ENCODE measurements around the gene ARL5C. TPM values are rescaled to one million over a fixed set of nuclear protein-coding genes. Genes with fewer than 3 reads are reported as not detected.

ARL5C gene
- total RNA-seq, 1 donor from 2014 or later: not detected

DNA sequence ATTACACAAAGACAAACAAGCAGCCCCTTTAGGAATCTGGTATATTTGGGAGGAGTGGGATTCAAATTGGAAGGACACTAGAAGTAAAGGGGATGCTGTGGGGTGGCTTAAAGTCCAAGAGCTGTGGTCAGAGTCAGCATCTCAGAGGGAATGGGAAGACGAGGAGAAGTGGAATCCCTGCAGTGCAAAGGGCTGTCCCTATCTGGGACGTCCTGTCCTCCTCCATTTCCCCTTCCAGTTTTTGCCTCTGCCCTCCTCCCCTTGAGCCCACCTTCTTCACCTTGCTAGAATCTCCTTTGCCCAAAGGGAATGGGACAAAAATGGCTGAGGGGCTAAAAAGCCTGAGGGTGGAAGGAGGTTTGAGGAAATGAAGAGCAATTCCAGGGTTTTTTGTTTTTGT is 10.3 kb downstream of the ARL5C start:
- no peak overlapping the region for H3K4me3 Mint-ChIP-seq
- peaks cover 29% of the 10 kb centered on the region for H3K4me1 Mint-ChIP-seq (ENCODE audit: low read depth)
- peaks cover 28% of the 10 kb centered on the region for H3K27me3 Mint-ChIP-seq (ENCODE audit: insufficient read depth)
- DNase-seq (ENCODE audit: low spot score): no peak
- intact Hi-C loops (cut with micrococcal nuclease): no loop called here
- H3K27ac Mint-ChIP-seq: no peak overlapping the region
- no peaks in the 10 kb centered on the region for H3K36me3 Mint-ChIP-seq (ENCODE audit: low read depth)
- no peaks in the 10 kb centered on the region for H3K9me3 Mint-ChIP-seq

- Mint-ChIP-seq H3K36me3 (ENCODE audit: low read depth) (no peaks in the 10 kb centered on the region), H3K27ac (peak overlapping the region; percentile 98), H3K4me1 (ENCODE audit: low read depth) (peaks cover 29% of the 10 kb centered on the region), H3K4me3 (peak overlapping the region; percentile 98), H3K27me3 (ENCODE audit: insufficient read depth) (peaks cover 45% of the 10 kb centered on the region), H3K9me3 (no peaks in the 10 kb centered on the region)
- DNase-seq (ENCODE audit: low spot score): peak; percentile 88
- intact Hi-C loops (cut with micrococcal nuclease): loop anchor here (1.0 to 5.0 kb wide), 13 partner anchors 11 to 481 kb away; partner anchors contain the start of genes CACNB1, EPOP, PSMB3 and RPL19
Measured at GRCh38 chr17:39153599-39154051, 12.3 kb downstream of the ARL5C start.

DNA sequence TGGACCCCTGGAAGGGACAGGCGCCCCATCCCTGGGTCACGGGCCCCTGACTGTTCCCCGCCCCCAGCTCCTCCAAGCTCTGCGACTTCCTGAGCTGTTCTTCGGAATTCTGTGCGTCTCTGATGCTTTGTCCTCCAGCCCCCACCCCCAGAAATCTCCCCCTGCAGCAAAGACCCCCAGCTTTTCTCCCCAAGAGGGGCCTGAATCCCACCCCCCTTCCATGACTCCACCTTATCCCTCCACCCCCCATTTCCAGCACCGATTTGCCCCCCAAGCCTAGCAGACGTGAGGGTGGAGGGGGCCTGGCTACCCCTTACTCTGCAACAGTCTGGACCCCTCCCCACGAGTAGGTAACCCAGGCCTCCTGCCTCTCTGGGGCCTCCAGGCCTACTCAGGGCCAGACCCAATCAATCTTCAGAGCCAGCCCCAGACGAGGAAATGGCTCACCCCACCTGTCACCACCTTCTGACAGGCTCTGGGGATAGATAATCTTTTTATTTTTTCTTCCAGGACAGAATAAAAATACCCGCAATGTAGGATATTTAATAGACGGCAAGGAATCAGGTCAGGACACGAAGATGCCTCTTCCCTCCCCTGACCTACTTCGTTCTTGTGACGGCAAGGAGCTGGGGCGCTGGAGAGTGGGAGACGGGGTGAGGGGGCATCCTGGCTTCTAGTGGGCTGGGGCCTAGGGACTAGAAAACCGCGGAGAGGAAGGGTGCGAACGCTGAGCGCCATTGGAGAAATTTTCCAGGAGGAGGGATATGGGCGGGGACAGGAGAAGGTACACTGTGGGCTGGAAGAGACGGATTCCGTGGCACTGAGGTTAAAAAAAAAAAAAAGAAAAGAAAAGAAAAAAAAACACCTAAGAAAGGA is 13.8 kb downstream of the ARL5C start:
- Mint-ChIP-seq H3K9me3 (no peaks in the 10 kb centered on the region), H3K27ac (peak overlapping the region; percentile 30), H3K36me3 (ENCODE audit: low read depth) (no peaks in the 10 kb centered on the region), H3K27me3 (ENCODE audit: insufficient read depth) (peaks cover 53% of the 10 kb centered on the region), H3K4me3 (peak overlapping the region; percentile 98), H3K4me1 (ENCODE audit: low read depth) (peaks cover 29% of the 10 kb centered on the region)
- intact Hi-C loops (cut with micrococcal nuclease): loop anchor here (2.0 to 5.0 kb wide), 3 partner anchors 45 to 480 kb away; partner anchors contain the start of genes CACNB1 and EPOP
- DNase-seq (ENCODE audit: low spot score): no peak

GRCh38 chr17:39151150-39151942 is 14.6 kb downstream of the ARL5C start, which contains the start of gene PLXDC1:
TSS of gene PLXDC1 (minus strand) at chr17:39151637. CDS start at chr17:39151437, 200 bp downstream.
- DNase-seq (ENCODE audit: low spot score): no peak
- H3K36me3 Mint-ChIP-seq (ENCODE audit: low read depth): no peaks in the 10 kb centered on the region
- H3K4me3 Mint-ChIP-seq: peak within 1 kb of the TSS; percentile 98
- H3K4me1 Mint-ChIP-seq (ENCODE audit: low read depth): peaks cover 29% of the 10 kb centered on the region
- H3K9me3 Mint-ChIP-seq: no peaks in the 10 kb centered on the region
- intact Hi-C loops (cut with micrococcal nuclease): loop anchor here (5.0 kb wide), 1 partner anchor 479 kb away; the partner anchor contains the start of gene EPOP
- peaks cover 53% of the 10 kb centered on the region for H3K27me3 Mint-ChIP-seq (ENCODE audit: insufficient read depth)
- peak within 1 kb of the TSS; percentile 30 for H3K27ac Mint-ChIP-seq

- Mint-ChIP-seq H3K9me3 (no peaks in the 10 kb centered on the region), H3K4me1 (ENCODE audit: low read depth) (peaks cover 29% of the 10 kb centered on the region), H3K4me3 (peak overlapping the region; percentile 56), H3K27me3 (ENCODE audit: insufficient read depth) (peaks cover 53% of the 10 kb centered on the region), H3K27ac (no peak overlapping the region), H3K36me3 (ENCODE audit: low read depth) (no peaks in the 10 kb centered on the region)
- intact Hi-C loops (cut with micrococcal nuclease): loop anchor here (5.0 kb wide), 1 partner anchor 478 kb away; the partner anchor contains the start of gene EPOP
- DNase-seq (ENCODE audit: low spot score): no peak
Measured at GRCh38 chr17:39150795-39151149, 15.2 kb downstream of the ARL5C start.

DNA sequence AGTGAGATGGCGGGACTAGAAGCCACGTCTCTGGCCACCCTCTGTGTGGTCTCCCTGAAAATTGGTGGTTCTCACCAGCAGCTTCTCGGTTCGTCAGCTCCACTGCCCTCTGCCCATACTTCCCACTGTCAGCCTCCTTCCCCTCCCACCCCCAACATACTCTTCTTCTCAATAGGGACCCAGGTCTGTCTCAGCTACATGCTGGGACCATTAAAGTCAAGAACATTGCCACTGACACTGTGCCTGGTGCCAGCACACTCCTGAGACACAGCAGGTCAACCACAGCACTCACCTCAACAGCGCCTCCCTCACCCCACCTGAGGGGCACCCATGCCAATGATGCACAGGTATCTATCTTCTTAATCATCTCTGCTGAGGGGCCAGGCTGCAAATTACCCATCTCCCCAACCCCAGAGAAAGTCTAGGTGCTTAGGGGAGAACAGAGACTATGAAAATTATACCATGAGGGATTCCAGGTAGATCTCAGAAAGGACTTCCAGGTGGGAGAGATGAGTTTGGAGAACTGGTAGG is 15.8 kb downstream of the ARL5C start:
- H3K9me3 Mint-ChIP-seq: no peaks in the 10 kb centered on the region
- peaks cover 53% of the 10 kb centered on the region for H3K27me3 Mint-ChIP-seq (ENCODE audit: insufficient read depth)
- H3K4me3 Mint-ChIP-seq: peak overlapping the region; percentile 29
- DNase-seq (ENCODE audit: low spot score): no peak
- peaks cover 29% of the 10 kb centered on the region for H3K4me1 Mint-ChIP-seq (ENCODE audit: low read depth)
- H3K27ac Mint-ChIP-seq: no peak overlapping the region
- intact Hi-C loops (cut with micrococcal nuclease): loop anchor here (5.0 kb wide), 1 partner anchor 478 kb away; the partner anchor contains the start of gene EPOP
- no peaks in the 10 kb centered on the region for H3K36me3 Mint-ChIP-seq (ENCODE audit: low read depth)

- Mint-ChIP-seq H3K9me3 (no peaks in the 10 kb centered on the region), H3K4me1 (ENCODE audit: low read depth) (peaks cover 8% of the 10 kb centered on the region), H3K36me3 (ENCODE audit: low read depth) (no peaks in the 10 kb centered on the region), H3K27ac (no peak overlapping the region), H3K4me3 (no peak overlapping the region), H3K27me3 (ENCODE audit: insufficient read depth) (peaks cover 42% of the 10 kb centered on the region)
- DNase-seq (ENCODE audit: low spot score): no peak
- intact Hi-C loops (cut with micrococcal nuclease): no loop called here
Measured at GRCh38 chr17:39147221-39148185, 18.5 kb downstream of the ARL5C start.

DNA sequence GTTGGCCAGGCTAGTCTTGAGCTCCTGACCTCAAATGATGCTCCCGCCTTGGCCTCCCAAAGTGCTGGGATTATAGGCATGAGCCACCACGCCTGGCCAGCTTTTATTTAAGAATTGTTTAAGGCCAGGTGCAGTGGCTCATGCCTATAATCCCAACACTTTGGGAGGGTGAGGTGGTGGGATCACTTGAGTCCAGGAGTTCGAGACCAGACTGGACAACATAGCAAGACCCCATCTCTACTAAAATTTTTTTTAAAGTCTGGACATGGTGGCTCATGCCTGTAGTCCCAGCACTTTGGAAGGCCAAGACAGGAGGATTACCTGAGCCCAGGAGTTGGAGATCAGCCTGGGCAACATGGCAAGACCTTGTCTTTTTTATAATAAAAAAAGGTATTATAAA is 19.7 kb downstream of the ARL5C start:
- no peak for DNase-seq (ENCODE audit: low spot score)
- Mint-ChIP-seq H3K27me3 (ENCODE audit: insufficient read depth) (peaks cover 34% of the 10 kb centered on the region), H3K4me3 (no peak overlapping the region), H3K36me3 (ENCODE audit: low read depth) (no peaks in the 10 kb centered on the region), H3K9me3 (no peaks in the 10 kb centered on the region), H3K27ac (no peak overlapping the region), H3K4me1 (ENCODE audit: low read depth) (no peaks in the 10 kb centered on the region)
- intact Hi-C loops (cut with micrococcal nuclease): no loop called here

DNA sequence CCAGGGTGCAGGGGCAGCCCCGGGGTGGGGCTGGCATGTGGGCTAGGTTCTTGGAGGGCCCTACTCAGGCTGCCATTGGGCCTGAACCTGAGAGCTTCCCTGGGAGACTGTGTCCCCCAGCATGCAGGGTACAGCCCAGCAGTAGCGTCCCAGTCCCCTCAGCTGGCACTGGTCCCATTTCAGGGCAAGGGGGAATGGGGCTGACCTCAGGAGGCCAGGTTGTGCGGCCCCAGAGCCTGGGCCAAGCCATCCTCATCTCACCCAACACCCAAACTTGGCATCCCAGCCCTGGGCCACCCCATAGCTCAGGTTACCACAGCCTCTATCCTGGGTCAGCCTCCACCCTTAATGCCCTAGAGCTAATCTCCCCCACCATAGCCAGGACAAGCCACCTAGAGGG is 20.8 kb downstream of the ARL5C start:
- H3K4me3 Mint-ChIP-seq: no peak overlapping the region
- no peak overlapping the region for H3K27ac Mint-ChIP-seq
- DNase-seq (ENCODE audit: low spot score): no peak

DNA sequence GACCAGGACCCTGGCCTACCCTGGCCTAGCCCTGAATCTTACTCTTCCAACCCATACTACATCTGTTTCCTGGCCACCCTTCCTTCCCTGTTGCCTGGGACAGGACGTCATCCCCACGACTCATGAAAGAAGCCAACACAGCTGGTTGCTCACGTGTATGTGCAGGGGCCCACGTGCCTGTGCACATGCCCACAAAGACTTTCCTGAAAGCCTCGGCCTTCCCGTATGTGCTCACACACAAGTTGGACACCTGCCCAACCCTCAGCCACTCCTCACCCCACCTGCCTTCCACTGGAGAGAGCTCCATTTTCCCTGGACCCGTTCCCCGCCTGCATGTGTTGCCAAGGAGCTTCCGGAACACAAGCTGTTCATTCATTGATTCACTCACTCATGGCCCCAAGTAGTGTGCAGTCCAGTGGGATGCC is 21.5 kb downstream of the ARL5C start:
- H3K9me3 Mint-ChIP-seq: no peaks in the 10 kb centered on the region
- no peak for DNase-seq (ENCODE audit: low spot score)
- no peak overlapping the region for H3K4me3 Mint-ChIP-seq
- intact Hi-C loops (cut with micrococcal nuclease): no loop called here
- H3K36me3 Mint-ChIP-seq (ENCODE audit: low read depth): no peaks in the 10 kb centered on the region
- no peaks in the 10 kb centered on the region for H3K4me1 Mint-ChIP-seq (ENCODE audit: low read depth)
- peaks cover 17% of the 10 kb centered on the region for H3K27me3 Mint-ChIP-seq (ENCODE audit: insufficient read depth)
- H3K27ac Mint-ChIP-seq: no peak overlapping the region

More for the DNA sequence above, 20.8 kb downstream of the ARL5C start:
- Mint-ChIP-seq H3K36me3 (ENCODE audit: low read depth) (no peaks in the 10 kb centered on the region), H3K27me3 (ENCODE audit: insufficient read depth) (peaks cover 24% of the 10 kb centered on the region), H3K4me1 (ENCODE audit: low read depth) (no peaks in the 10 kb centered on the region), H3K9me3 (no peaks in the 10 kb centered on the region)
- intact Hi-C loops (cut with micrococcal nuclease): no loop called here

- no peak overlapping the region for H3K4me3 Mint-ChIP-seq
- DNase-seq (ENCODE audit: low spot score): no peak
- H3K4me1 Mint-ChIP-seq (ENCODE audit: low read depth): no peaks in the 10 kb centered on the region
- intact Hi-C loops (cut with micrococcal nuclease): no loop called here
- no peaks in the 10 kb centered on the region for H3K36me3 Mint-ChIP-seq (ENCODE audit: low read depth)
- H3K27me3 Mint-ChIP-seq (ENCODE audit: insufficient read depth): peaks cover 9% of the 10 kb centered on the region
- H3K27ac Mint-ChIP-seq: no peak overlapping the region
- H3K9me3 Mint-ChIP-seq: no peaks in the 10 kb centered on the region
Measured at GRCh38 chr17:39143552-39144093, 22.3 kb downstream of the ARL5C start.

All from activated T-helper 1 cell treated with anti-CD3 and anti-CD28 coated beads, Interleukin-12 subunit alpha, Interleukin-12 subunit beta, Interleukin-2, Interleukin-4 antibody, amounts not matched to agents 30 ng/mL and 10 ng/mL and 1 ng/mL, durations not matched to agents 14 hours and 24 hours and 36 hours (primary cell).